GM12874 (cell line): ENCODE measurements around the gene IL2.

Experiments used
- TF ChIP-seq, protein P1 (sequence below): IDR thresholded peaks from 2 replicates; pipeline ENCODE4 v1.5.1; 2011; ENCODE audit warnings: low read depth, mild to moderate bottlenecking, control low read depth, low read length, moderate library complexity; ENCODE audit not compliant: insufficient read depth

The IL2 gene

DNA sequence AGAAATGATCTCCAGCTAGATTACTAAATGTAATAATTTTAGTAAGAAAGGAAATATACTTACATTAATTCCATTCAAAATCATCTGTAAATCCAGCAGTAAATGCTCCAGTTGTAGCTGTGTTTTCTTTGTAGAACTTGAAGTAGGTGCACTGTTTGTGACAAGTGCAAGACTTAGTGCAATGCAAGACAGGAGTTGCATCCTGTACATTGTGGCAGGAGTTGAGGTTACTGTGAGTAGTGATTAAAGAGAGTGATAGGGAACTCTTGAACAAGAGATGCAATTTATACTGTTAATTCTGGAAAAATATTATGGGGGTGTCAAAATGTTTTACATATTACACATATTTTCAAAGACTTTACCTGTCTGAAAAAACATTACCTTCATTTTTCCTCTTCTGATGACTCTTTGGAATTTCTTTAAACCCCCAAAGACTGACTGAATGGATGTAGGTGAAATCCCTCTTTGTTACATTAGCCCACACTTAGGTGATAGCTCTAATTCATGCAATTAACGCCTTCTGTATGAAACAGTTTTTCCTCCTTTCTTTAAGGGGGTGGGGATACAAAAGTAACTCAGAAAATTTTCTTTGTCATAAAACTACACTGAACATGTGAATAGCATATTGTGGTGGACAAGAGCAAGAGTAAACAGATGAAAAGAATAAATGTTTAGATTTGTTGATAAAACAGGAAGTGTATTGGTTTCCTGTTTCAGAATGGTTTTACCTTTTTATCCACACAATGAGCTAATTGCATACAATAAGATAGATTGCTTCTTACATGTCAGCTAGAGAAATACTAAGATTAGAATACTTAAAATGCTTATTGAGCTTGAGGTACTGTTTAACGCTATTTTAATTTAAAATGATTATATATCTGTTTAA lies at the start of gene IL2:
Gene IL2 (minus strand): TSS at position 495 of the 886 bp plus-strand sequence. CDS start 285 bp downstream, at position 210.
- TF ChIP-seq, protein P1, sequence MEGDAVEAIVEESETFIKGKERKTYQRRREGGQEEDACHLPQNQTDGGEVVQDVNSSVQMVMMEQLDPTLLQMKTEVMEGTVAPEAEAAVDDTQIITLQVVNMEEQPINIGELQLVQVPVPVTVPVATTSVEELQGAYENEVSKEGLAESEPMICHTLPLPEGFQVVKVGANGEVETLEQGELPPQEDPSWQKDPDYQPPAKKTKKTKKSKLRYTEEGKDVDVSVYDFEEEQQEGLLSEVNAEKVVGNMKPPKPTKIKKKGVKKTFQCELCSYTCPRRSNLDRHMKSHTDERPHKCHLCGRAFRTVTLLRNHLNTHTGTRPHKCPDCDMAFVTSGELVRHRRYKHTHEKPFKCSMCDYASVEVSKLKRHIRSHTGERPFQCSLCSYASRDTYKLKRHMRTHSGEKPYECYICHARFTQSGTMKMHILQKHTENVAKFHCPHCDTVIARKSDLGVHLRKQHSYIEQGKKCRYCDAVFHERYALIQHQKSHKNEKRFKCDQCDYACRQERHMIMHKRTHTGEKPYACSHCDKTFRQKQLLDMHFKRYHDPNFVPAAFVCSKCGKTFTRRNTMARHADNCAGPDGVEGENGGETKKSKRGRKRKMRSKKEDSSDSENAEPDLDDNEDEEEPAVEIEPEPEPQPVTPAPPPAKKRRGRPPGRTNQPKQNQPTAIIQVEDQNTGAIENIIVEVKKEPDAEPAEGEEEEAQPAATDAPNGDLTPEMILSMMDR, result no peak

DNA sequence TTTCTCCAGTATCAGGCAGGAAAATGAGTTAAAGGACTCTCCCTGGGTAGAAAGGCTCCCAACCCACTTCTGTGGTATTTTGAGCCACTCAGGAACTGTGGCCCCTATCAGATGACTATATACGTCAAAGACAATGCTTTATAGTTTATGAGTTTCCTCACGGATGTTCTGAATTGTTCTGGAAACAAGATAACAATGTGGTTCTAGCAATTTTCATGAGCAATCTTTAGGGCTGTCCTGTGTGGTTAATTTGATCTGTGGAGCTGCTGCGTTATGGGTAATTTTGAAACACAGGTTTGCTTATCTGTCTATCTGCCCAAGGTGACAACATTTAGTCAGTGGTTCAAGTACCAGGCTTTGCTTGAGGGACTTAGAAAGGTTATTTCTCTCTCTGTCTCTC lies 46.7 kb upstream of the IL2 start:
- TF ChIP-seq, protein P1, result no peak

DNA sequence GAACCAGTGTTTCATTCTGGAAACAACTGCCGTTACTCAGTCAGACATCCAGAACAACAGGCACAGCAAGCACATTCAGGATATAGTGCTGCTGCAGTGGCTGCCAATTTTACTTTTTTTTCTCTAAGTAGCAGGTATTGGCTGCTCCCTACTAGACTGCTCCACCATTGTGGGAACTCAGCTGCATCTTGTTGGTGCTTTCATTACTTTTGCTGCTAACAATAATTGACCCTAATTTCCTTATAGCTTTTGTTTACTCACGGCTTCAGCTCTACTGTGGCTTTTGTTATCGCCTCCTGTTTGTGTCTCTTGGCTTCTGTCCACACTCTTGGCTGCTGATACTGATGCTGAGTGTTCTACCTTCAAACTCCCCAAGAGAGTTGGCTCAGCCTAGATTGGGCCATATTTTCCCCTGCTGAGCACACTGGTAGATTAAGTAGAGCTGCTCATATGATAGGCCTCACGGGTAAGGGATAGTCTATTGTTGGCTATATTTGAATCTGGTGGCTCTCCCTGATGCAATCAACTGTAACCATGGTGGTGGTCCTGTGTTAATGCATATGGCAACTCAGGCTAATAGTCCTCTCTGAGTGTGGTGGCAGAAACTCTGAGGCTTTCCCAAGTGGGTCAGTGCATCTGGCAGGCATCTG lies 44.5 kb upstream of the IL2 start:
- TF ChIP-seq, protein P1, result no peak

DNA sequence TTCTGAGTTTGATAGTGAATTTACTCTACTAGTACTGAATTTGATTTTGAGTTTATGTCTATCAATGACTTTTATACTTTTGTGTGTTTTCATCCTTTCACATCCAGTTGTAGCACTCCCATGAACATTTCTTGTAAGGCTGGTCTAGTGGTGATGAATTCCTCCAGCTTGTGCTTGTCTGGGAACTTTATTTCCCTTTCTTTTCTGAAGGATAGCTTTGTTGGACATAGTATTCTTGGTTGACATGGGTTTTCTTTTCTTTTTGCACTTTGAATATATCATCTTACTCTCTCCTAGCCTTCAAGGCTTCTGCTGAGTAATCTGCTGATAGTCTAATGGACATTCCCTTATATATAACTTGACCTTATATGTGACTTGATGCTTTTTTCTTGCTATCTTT lies 32.5 kb upstream of the IL2 start:
- TF ChIP-seq, protein P1, result no peak

DNA sequence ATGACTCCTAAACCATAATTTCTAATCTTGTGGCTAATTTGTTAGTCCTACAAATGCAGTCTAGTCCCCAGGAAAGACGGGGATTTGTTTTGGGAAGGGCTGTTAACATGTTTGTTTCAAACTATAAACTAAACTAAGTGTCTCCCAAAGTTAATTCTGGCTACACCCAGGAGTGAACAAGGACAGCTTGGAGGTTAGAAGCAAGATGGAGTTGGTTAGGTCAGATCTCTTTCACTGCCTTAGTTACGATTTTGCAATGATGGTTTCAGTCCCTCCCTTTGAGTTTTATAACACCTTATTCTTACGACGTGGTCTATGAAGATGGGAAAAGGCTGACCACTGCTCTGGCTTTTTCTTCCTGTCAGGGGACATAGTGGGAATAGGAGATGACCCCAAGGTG lies 27.0 kb upstream of the IL2 start:
- TF ChIP-seq, protein P1, result no peak

DNA sequence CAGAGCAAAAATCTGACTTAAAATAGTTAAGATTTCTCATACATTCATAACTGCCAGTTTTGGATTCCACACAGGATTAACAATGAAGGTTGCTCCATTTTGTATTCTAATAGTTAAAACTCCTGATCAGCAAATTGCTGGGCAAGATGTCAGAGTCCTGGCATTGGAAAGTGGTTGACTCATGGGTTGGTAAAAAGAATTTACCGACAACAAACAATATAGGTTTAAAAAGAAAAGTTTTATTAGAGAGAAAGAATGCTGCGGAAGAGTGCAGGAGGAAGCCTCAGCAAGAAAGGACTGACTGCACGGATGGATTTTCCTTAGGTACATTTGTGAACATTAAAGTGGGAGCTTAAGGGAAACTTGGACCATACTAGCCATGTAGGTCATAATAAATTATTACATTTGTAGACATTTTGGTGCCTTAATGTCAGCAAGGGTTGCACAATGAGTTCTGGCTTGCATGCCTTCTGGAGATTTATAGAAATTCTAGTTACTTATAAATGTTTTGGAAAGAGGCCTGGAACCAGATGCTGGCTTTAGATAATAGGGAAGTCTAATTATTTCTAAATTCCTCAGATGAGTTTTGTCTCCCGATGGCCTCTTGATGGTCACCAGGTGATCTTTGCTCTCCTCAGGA lies 25.4 kb upstream of the IL2 start:
- TF ChIP-seq, protein P1, result no peak
